Endothelial cell of umbilical vein (primary cell): Measurements from ENCODE around the gene ATN1. TPM values are rescaled to one million over a fixed set of nuclear protein-coding genes. Genes with fewer than 3 reads are reported as not detected.
A peak's percentile ranks its signal among the peaks of the same experiment; 100 is the strongest.

Experiments
- BruUV-seq: library from RNA; stranded (reverse); fragments of 400-500 nt; replicated peaks from 2 replicates; lab custom pipeline; 2021; lab: Mats Ljungman, UMichigan
- CTCF ChIA-PET: fragments of 300-600, 350-600 bp; sonication (Branson Sonifier 250); formaldehyde crosslinking; loops from one replicate; lab custom pipeline; 2021; ENCODE audit warnings: antibody characterized with exemption, inconsistent platforms; lab: Charles Lee
- POLR2A ChIA-PET: fragments of 300-600, 350-600 bp; sonication (Branson Sonifier 250); formaldehyde crosslinking; loops from one replicate; lab custom pipeline; 2021; ENCODE audit warnings: antibody characterized with exemption, inconsistent platforms; lab: Charles Lee
- DNase-seq: peaks from one replicate; pipeline ENCODE4 v3.0.0-alpha.2; 2011; ENCODE audit warnings: low read depth, low spot score
- FAIRE-seq: peaks from 2 replicates; lab custom pipeline; 2011; peaks lifted over from hg19 to GRCh38; lab: Jason Lieb, UNC
- H2AFZ ChIP-seq: 2 replicates; pipeline ENCODE4 v1.6.0; 2012; ENCODE audit warnings: low read depth, low read length, control low read depth, inconsistent platforms
- H3K27ac ChIP-seq: 2 replicates; pipeline ENCODE4 v1.5.1; 2011; ENCODE audit warnings: low read depth, mild to moderate bottlenecking, control low read depth, low read length, moderate library complexity; ENCODE audit not compliant: insufficient read depth
- H3K27me3 ChIP-seq, 2 experiments: 2 replicates each; pipeline versions ENCODE4 v1.6.0 to v1.6.1; 2011; ENCODE audit warnings: low read length in 2 of 2, mixed read lengths in 1 of 2; ENCODE audit not compliant: control insufficient read depth in 2 of 2, insufficient read depth in 2 of 2
- H3K36me3 ChIP-seq, 2 experiments: 2 replicates in 1 of 2; 3 replicates in 1 of 2; pipeline ENCODE4 v1.5.1; 2011; ENCODE audit warnings: low read length in 2 of 2, mild to moderate bottlenecking in 1 of 2, moderate library complexity in 1 of 2; ENCODE audit not compliant: control insufficient read depth in 2 of 2, insufficient read depth in 2 of 2; ENCODE audit errors: extremely low read depth in 1 of 2
- H3K4me1 ChIP-seq: 3 replicates; pipeline ENCODE4 v1.5.1; 2011; ENCODE audit warnings: mild to moderate bottlenecking, low read length; ENCODE audit not compliant: control insufficient read depth, insufficient read depth; ENCODE audit errors: extremely low read depth
- H3K4me2 ChIP-seq: 2 replicates; pipeline ENCODE4 v1.6.1; 2011; ENCODE audit warnings: low read length, control low read depth, mixed read lengths; ENCODE audit not compliant: insufficient read depth
- H3K4me3 ChIP-seq, 3 experiments: fragments of 200-600 bp in 1 of 3; sonication (generic), shearing (Covaris generic) in 1 of 3; replicated peaks in 1 of 3; 2 replicates each; pipeline ENCODE4 v1.5.1; 2011 to 2016; ENCODE audit warnings: control low read depth in 3 of 3, low read length in 3 of 3, mild to moderate bottlenecking in 2 of 3, inconsistent platforms in 1 of 3, low read depth in 1 of 3, moderate library complexity in 1 of 3; ENCODE audit not compliant: insufficient read depth in 1 of 3
- H3K79me2 ChIP-seq: 2 replicates; pipeline ENCODE4 v1.6.0; 2012; ENCODE audit warnings: low read length, inconsistent platforms; ENCODE audit not compliant: control insufficient read depth, insufficient read depth
- H3K9ac ChIP-seq: replicated peaks from 2 replicates; pipeline ENCODE3; 2011; ENCODE audit warnings: low read length, control low read depth; ENCODE audit not compliant: insufficient read depth; ENCODE audit errors: extremely low read depth
- H3K9me1 ChIP-seq: replicated peaks from 3 replicates; pipeline ENCODE4 v1.6.0; 2011; ENCODE audit warnings: mild to moderate bottlenecking, low read length; ENCODE audit not compliant: control insufficient read depth, insufficient read depth; ENCODE audit errors: extremely low read depth
- H3K9me3 ChIP-seq: replicated peaks from 2 replicates; pipeline ENCODE4 v1.5.1; 2012; ENCODE audit warnings: low read length, inconsistent platforms; ENCODE audit not compliant: control insufficient read depth, insufficient read depth
- H4K20me1 ChIP-seq: replicated peaks from 2 replicates; pipeline ENCODE3; 2011; ENCODE audit warnings: mild to moderate bottlenecking, low read length; ENCODE audit not compliant: control insufficient read depth, insufficient read depth; ENCODE audit errors: extremely low read depth
- EZH2 ChIP-seq: IDR thresholded peaks from 2 replicates; pipeline ENCODE4 v1.6.1; 2012; ENCODE audit warnings: borderline replicate concordance, low read depth, mild to moderate bottlenecking, moderate library complexity, low read length, inconsistent platforms; ENCODE audit not compliant: severe bottlenecking
- FOS ChIP-seq: IDR thresholded peaks from 2 replicates; pipeline ENCODE4 v1.6.1; 2011; ENCODE audit warnings: mild to moderate bottlenecking, low read length, moderate library complexity, borderline replicate concordance; ENCODE audit not compliant: insufficient read depth
- GATA2 ChIP-seq: IDR thresholded peaks from 2 replicates; pipeline ENCODE4 v1.7.0; 2011; ENCODE audit warnings: low read depth, mild to moderate bottlenecking, moderate library complexity, mixed read lengths, low read length; ENCODE audit not compliant: insufficient read length, insufficient read depth
- JUN ChIP-seq: IDR thresholded peaks from 2 replicates; pipeline ENCODE4 v1.6.1; 2011; ENCODE audit warnings: borderline replicate concordance, low read depth; ENCODE audit not compliant: insufficient read length, insufficient read depth
- MYC ChIP-seq: IDR thresholded peaks from one replicate; pipeline ENCODE4 v1.6.1; 2011; ENCODE audit warnings: mild to moderate bottlenecking, low read depth, low read length
- POLR2A ChIP-seq: IDR thresholded peaks from 2 replicates; pipeline ENCODE4 v1.6.1; 2012; ENCODE audit warnings: low read depth, mild to moderate bottlenecking, control low read depth, low read length
- POLR2AphosphoS5 ChIP-seq: IDR thresholded peaks from 2 replicates; pipeline ENCODE4 v1.6.1; 2012; ENCODE audit warnings: low read depth, mild to moderate bottlenecking, control low read depth, low read length, moderate library complexity; ENCODE audit not compliant: insufficient read depth
- dilution Hi-C: fragments of 300-500 bp; cut with MboI; formaldehyde crosslinking; loops from one replicate; pipeline ENCODE4 v1.15.0; 2019; ENCODE audit warnings: low sequenced_read_pairs; ENCODE audit not compliant: extremely low pct_ligation_motif_present
- intact Hi-C: fragments of 100-400 bp; cut with micrococcal nuclease; formaldehyde crosslinking; loops from one replicate; pipeline ENCODE4 v1.10.0; 2022
- polyA plus RNA-seq, 4 experiments: library from polyadenylated mRNA; depleted of rRNA in 3 of 4; stranded (reverse) in 3 of 4; unstranded in 1 of 4; fragments of >200 nt; gene quantifications; 2 replicates each; pipeline versions ENCODE4 v1.2.1 to v1.2.3, GENCODE V29; 2011 to 2012; ENCODE audit warnings: missing spikeins in 1 of 4
- total RNA-seq: library from RNA; stranded (reverse); gene quantifications from 2 replicates; pipeline ENCODE4 v1.2.3, GENCODE V29; 2021
- TF ChIP-seq, protein P1 (sequence below): IDR thresholded peaks from 2 replicates; pipeline ENCODE4 v1.6.1; 2011; ENCODE audit not compliant: insufficient read depth, insufficient read length
- TF ChIP-seq, protein P2 (sequence below), 2 donors: IDR thresholded peaks; 1 replicate in 1 of 2; 2 replicates in 1 of 2; pipeline ENCODE4 v1.5.1; 2011; ENCODE audit warnings: low read length in 2 of 2, mild to moderate bottlenecking in 2 of 2, moderate library complexity in 2 of 2, control low read depth in 1 of 2, inconsistent platforms in 1 of 2, low read depth in 1 of 2; ENCODE audit not compliant: insufficient read depth in 1 of 2; ENCODE audit errors: extremely low read depth in 1 of 2

ATN1 gene
- total and polyA plus RNA-seq, 2 donors (not counting 3 experiments of a cell fraction or from before 2014, with no cell fraction given): 46.4 to 117 TPM

DNA sequence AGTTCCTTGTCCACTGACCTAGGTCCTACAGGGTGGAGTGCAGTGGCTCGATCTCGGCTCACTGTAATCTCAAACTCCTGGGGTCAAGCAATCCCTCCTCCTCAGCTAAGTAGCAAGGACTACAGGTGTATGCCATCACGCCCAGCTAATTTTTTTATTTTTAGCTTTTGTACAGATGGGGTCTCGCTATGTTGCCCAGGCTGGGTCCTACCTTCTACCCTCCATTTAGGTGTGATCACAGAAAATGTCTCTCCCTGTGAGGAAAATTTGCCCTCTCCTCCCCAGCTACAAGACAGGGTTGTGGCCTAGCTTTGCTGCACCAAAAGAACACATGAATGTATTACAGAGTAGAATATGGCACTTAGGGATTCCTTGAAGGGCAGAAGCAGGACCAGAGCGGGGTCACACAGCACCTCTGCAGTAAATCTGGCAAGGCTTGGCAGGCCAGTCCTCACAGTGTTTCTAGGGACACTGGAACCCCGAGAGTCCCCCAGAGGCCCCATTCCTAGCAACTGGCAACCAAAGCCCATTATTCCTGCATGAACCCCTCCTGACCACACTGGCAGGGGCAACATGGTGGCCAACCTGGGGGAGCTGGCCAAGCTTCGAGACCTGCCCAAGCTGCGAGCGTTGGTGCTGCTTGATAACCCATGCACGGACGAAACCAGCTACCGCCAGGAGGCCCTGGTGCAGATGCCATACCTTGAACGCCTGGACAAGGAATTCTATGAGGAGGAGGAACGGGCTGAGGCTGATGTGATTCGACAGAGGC, 15.4 kb upstream of the ATN1 start:
- TF ChIP-seq, protein P1, sequence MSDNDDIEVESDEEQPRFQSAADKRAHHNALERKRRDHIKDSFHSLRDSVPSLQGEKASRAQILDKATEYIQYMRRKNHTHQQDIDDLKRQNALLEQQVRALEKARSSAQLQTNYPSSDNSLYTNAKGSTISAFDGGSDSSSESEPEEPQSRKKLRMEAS: no peak
- POLR2A ChIA-PET: no interaction called here
- CTCF ChIA-PET: interaction anchor here (0.8 to 2.3 kb wide), 4 partner anchors 13 to 43 kb away, joined by 4 to 7 read pairs (median 5); no protein-coding TSS in a partner anchor
- no peak overlapping the region for H3K4me3 ChIP-seq
- H4K20me1 ChIP-seq: no peaks in the 10 kb centered on the region
- intact Hi-C loops: no loop called here
- no peaks in the 10 kb centered on the region for H3K27me3 ChIP-seq
- DNase-seq (no peak), FAIRE-seq (no peak)
- no peak overlapping the region for H3K9ac ChIP-seq
- H2AFZ ChIP-seq: no peak overlapping the region
- no TSS peak for BruUV-seq
- peaks cover 11% of the 10 kb centered on the region for H3K4me1 ChIP-seq
- no peak overlapping the region for H3K27ac ChIP-seq
- no peaks in the 10 kb centered on the region for H3K36me3 ChIP-seq
- H3K4me2 ChIP-seq: no peak overlapping the region
- dilution Hi-C loops: no loop called here
- H3K9me3 ChIP-seq: no peaks in the 10 kb centered on the region
- no peaks in the 10 kb centered on the region for H3K79me2 ChIP-seq
- H3K9me1 ChIP-seq: no peaks in the 10 kb centered on the region

DNA sequence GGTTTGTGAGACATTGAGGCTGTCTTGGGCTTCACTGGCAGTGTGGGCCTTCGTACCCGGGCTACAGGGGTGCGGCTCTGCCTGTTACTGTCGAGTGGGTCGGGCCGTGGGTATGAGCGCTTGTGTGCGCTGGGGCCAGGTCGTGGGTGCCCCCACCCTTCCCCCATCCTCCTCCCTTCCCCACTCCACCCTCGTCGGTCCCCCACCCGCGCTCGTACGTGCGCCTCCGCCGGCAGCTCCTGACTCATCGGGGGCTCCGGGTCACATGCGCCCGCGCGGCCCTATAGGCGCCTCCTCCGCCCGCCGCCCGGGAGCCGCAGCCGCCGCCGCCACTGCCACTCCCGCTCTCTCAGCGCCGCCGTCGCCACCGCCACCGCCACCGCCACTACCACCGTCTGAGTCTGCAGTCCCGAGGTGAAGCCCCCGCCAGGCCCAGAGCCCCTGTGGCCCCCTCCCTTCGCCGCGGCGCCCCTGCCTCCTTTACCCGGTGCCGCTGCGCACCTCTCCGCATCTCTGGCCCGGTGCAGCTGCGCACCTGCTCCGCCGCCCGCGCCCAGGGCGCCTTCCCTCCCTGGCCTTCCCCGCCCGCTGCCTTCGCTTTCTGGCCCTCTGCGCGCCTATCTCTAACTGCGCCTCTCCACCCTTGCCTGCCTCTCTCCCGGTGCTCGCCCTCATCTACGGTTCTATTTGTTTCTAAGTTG, 13.4 kb upstream of the ATN1 start, which contains the start of gene ENO2:
Gene ENO2 (plus strand): TSS at position 335 of the 701 bp plus-strand sequence. CDS start 1,253 bp downstream, outside the sequence.
- Histone ChIP-seq H4K20me1 (no peaks in the 10 kb centered on the region), H3K27ac (no peak within 1 kb of the TSS), H3K4me3 (peak within 1 kb of the TSS; percentile 51 to 57 (median 52)), H2AFZ (peak within 1 kb of the TSS; percentile 98), H3K4me2 (peak within 1 kb of the TSS; percentile 83), H3K4me1 (peaks cover 11% of the 10 kb centered on the region), H3K27me3 (no peaks in the 10 kb centered on the region), H3K79me2 (no peaks in the 10 kb centered on the region), H3K36me3 (no peaks in the 10 kb centered on the region), H3K9me1 (no peaks in the 10 kb centered on the region), H3K9ac (peak within 1 kb of the TSS; percentile 21), H3K9me3 (no peaks in the 10 kb centered on the region)
- ChIA-PET CTCF (interaction anchor here (0.7 to 0.9 kb wide), 2 partner anchors 11 to 23 kb away, joined by 3 read pairs; no protein-coding TSS in a partner anchor), POLR2A (no interaction called here)
- intact Hi-C loops (loop anchor here (1.0 kb wide), 1 partner anchor 10 kb away; no protein-coding TSS in a partner anchor), dilution Hi-C loops (no loop called here)
- BruUV-seq: no TSS peak
- no peak for FAIRE-seq
- TF ChIP-seq GATA2 (no peak), JUN (no peak), EZH2 (no peak), FOS (no peak), MYC (no peak), POLR2AphosphoS5 (no peak), POLR2A (no peak)
- TF ChIP-seq, protein P1: no peak
- TF ChIP-seq, protein P2, sequence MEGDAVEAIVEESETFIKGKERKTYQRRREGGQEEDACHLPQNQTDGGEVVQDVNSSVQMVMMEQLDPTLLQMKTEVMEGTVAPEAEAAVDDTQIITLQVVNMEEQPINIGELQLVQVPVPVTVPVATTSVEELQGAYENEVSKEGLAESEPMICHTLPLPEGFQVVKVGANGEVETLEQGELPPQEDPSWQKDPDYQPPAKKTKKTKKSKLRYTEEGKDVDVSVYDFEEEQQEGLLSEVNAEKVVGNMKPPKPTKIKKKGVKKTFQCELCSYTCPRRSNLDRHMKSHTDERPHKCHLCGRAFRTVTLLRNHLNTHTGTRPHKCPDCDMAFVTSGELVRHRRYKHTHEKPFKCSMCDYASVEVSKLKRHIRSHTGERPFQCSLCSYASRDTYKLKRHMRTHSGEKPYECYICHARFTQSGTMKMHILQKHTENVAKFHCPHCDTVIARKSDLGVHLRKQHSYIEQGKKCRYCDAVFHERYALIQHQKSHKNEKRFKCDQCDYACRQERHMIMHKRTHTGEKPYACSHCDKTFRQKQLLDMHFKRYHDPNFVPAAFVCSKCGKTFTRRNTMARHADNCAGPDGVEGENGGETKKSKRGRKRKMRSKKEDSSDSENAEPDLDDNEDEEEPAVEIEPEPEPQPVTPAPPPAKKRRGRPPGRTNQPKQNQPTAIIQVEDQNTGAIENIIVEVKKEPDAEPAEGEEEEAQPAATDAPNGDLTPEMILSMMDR (IDR thresholded peaks at IDR 0.05; ENCODE audit: extremely low read depth in 1 of 2, insufficient read depth in 1 of 2, low read depth in 1 of 2, low read length in 2 of 2): no peak
- peak; percentile 51 for DNase-seq
